Keratinocyte (primary cell): Measurements from ENCODE around the gene WWC2. TPM values are rescaled to one million over a fixed set of nuclear protein-coding genes. Genes with fewer than 3 reads are reported as not detected.

Experiments used
- DNase-seq: peaks from one replicate; pipeline ENCODE4 v3.0.0-alpha.2; 2011; ENCODE audit warnings: low read depth, missing footprints, low spot score
- FAIRE-seq: peaks from 2 replicates; lab custom pipeline; 2011; peaks lifted over from hg19 to GRCh38; lab: Jason Lieb, UNC
- H2AFZ ChIP-seq: 2 replicates; pipeline ENCODE4 v1.6.0; 2012; ENCODE audit warnings: low read length, control low read depth, inconsistent platforms; ENCODE audit not compliant: control insufficient read depth
- H3K27ac ChIP-seq: 2 replicates; pipeline ENCODE4 v1.5.1; 2011; ENCODE audit warnings: low read length; ENCODE audit not compliant: control insufficient read depth, insufficient read depth
- H3K27me3 ChIP-seq: 3 replicates; pipeline ENCODE4 v1.6.0; 2011; ENCODE audit warnings: low read length; ENCODE audit not compliant: control insufficient read depth, insufficient read depth; ENCODE audit errors: extremely low read depth
- H3K36me3 ChIP-seq, 2 experiments: 2 replicates in 1 of 2; 3 replicates in 1 of 2; pipeline ENCODE4 v1.5.1; 2011; ENCODE audit warnings: low read length in 2 of 2, mild to moderate bottlenecking in 1 of 2; ENCODE audit not compliant: control insufficient read depth in 2 of 2, insufficient read depth in 2 of 2; ENCODE audit errors: extremely low read depth in 1 of 2
- H3K4me1 ChIP-seq: 3 replicates; pipeline ENCODE4 v1.5.1; 2011; ENCODE audit warnings: low read length; ENCODE audit not compliant: control insufficient read depth, insufficient read depth; ENCODE audit errors: extremely low read depth
- H3K4me2 ChIP-seq: 3 replicates; pipeline ENCODE4 v1.6.0; 2011; ENCODE audit warnings: low read depth, low read length; ENCODE audit not compliant: control insufficient read depth, insufficient read depth; ENCODE audit errors: extremely low read depth
- H3K4me3 ChIP-seq, 3 experiments: fragments of 200-600 bp in 1 of 3; sonication (generic) in 1 of 3; 2 replicates in 2 of 3; 3 replicates in 1 of 3; pipeline ENCODE4 v1.5.1; 2011 to 2016; ENCODE audit warnings: low read length in 3 of 3, mild to moderate bottlenecking in 3 of 3, control low read depth in 2 of 3, inconsistent platforms in 1 of 3, low read depth in 1 of 3, mixed read lengths in 1 of 3, mixed run types in 1 of 3, moderate library complexity in 1 of 3; ENCODE audit not compliant: control insufficient read depth in 2 of 3, insufficient read depth in 2 of 3; ENCODE audit errors: extremely low read depth in 1 of 3
- H3K79me2 ChIP-seq: 2 replicates; pipeline ENCODE4 v1.6.0; 2012; ENCODE audit warnings: low read length; ENCODE audit not compliant: control insufficient read depth, insufficient read depth
- H3K9ac ChIP-seq: 3 replicates; pipeline ENCODE4 v1.6.0; 2011; ENCODE audit warnings: low read length; ENCODE audit not compliant: control insufficient read depth, insufficient read depth; ENCODE audit errors: extremely low read depth
- H3K9me1 ChIP-seq: 3 replicates; pipeline ENCODE4 v1.6.0; 2011; ENCODE audit warnings: low read length; ENCODE audit not compliant: control insufficient read depth, insufficient read depth; ENCODE audit errors: extremely low read depth
- H3K9me3 ChIP-seq: 2 replicates; pipeline ENCODE4 v1.5.1; 2012; ENCODE audit warnings: low read depth, low read length; ENCODE audit not compliant: control insufficient read depth
- H4K20me1 ChIP-seq: 3 replicates; pipeline ENCODE4 v1.6.0; 2011; ENCODE audit warnings: low read length; ENCODE audit not compliant: control insufficient read depth, insufficient read depth; ENCODE audit errors: extremely low read depth
- EZH2 ChIP-seq: IDR thresholded peaks from one replicate; pipeline ENCODE4 v1.6.1; 2012; ENCODE audit warnings: inconsistent platforms, mild to moderate bottlenecking, low read length, moderate library complexity
- dilution Hi-C: fragments of 300-500 bp; cut with MboI; formaldehyde crosslinking; loops from one replicate; pipeline ENCODE4 v1.7.0; 2020; ENCODE audit warnings: low sequenced_read_pairs; ENCODE audit not compliant: extremely low pct_ligation_motif_present
- polyA plus RNA-seq, 5 experiments: library from polyadenylated mRNA; depleted of rRNA in 3 of 5; stranded (reverse) in 3 of 5; stranded (forward) in 1 of 5; unstranded in 1 of 5; fragments of >200 nt; gene quantifications; 1 replicate in 1 of 5; 2 replicates in 3 of 5; 3 replicates in 1 of 5; pipeline versions ENCODE4 v1.2.1 to v1.2.3, GENCODE V29; 2011 to 2012; ENCODE audit warnings: missing spikeins in 2 of 5, low read depth in 1 of 5, low replicate concordance in 1 of 5
- TF ChIP-seq, protein P1 (sequence below), 3 experiments: IDR thresholded peaks in 1 of 3; conservative IDR thresholded peaks in 1 of 3; optimal IDR thresholded peaks in 1 of 3; 2 replicates in 2 of 3; 3 replicates in 1 of 3; pipeline versions ENCODE3 to v1.5.1; 2011; ENCODE audit warnings: low read length in 3 of 3, mild to moderate bottlenecking in 3 of 3, moderate library complexity in 2 of 3, control low read depth in 1 of 3, inconsistent platforms in 1 of 3; ENCODE audit not compliant: insufficient read depth in 2 of 3; ENCODE audit errors: extremely low read depth in 1 of 3

Gene WWC2
- polyA plus RNA-seq, 1 donor (not counting 4 experiments of a cell fraction or from before 2014, with no cell fraction given), result 15.4 TPM

GRCh38 chr4:183146478-183146877 is 47.4 kb downstream of the WWC2 start:
- Histone ChIP-seq H3K36me3 (peaks cover 0 to 1% of the 10 kb centered on the region in 2 experiments), H3K27ac (no peak overlapping the region), H4K20me1 (no peaks in the 10 kb centered on the region), H3K9me1 (no peaks in the 10 kb centered on the region), H3K4me1 (peaks cover 31% of the 10 kb centered on the region), H2AFZ (no peak overlapping the region), H3K9ac (no peak overlapping the region), H3K4me3 (no peak overlapping the region), H3K27me3 (no peaks in the 10 kb centered on the region), H3K9me3 (no peaks in the 10 kb centered on the region), H3K79me2 (peaks cover 44% of the 10 kb centered on the region), H3K4me2 (no peak overlapping the region)
- dilution Hi-C loops, result no loop called here
- DNase-seq, result no peak
- TF ChIP-seq, protein P1, sequence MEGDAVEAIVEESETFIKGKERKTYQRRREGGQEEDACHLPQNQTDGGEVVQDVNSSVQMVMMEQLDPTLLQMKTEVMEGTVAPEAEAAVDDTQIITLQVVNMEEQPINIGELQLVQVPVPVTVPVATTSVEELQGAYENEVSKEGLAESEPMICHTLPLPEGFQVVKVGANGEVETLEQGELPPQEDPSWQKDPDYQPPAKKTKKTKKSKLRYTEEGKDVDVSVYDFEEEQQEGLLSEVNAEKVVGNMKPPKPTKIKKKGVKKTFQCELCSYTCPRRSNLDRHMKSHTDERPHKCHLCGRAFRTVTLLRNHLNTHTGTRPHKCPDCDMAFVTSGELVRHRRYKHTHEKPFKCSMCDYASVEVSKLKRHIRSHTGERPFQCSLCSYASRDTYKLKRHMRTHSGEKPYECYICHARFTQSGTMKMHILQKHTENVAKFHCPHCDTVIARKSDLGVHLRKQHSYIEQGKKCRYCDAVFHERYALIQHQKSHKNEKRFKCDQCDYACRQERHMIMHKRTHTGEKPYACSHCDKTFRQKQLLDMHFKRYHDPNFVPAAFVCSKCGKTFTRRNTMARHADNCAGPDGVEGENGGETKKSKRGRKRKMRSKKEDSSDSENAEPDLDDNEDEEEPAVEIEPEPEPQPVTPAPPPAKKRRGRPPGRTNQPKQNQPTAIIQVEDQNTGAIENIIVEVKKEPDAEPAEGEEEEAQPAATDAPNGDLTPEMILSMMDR (optimal IDR thresholded peaks at IDR 0.05 in 1 of 3, IDR thresholded peaks at IDR 0.05 in 1 of 3, conservative IDR thresholded peaks at IDR 0.05 in 1 of 3; ENCODE audit: extremely low read depth in 1 of 3, insufficient read depth in 2 of 3, low read length in 3 of 3), result no peak
- TF ChIP-seq EZH2, result no peak
- peak; percentile 61 for FAIRE-seq

DNA sequence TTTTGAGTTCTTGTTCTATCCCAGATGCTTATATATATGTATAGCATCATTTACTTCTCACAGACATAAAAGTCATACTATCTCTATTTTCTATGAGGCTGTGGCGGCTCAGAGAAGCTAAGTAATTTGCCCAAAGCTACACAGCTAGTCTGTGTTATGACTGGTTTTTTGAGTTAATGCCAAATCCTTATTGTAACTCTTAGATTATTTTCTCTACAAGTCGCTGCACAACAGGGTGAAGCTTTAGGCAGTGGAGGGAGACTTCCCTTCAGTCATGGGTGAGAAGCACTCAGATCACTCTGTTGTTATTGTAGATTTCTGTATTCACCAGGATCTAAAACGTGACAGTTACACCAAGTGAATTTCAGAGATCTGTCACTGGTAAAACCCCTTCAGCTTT is 48.1 kb downstream of the WWC2 start:
- no peak overlapping the region for H3K9ac ChIP-seq
- TF ChIP-seq, protein P1 (optimal IDR thresholded peaks at IDR 0.05 in 1 of 3, IDR thresholded peaks at IDR 0.05 in 1 of 3, conservative IDR thresholded peaks at IDR 0.05 in 1 of 3; ENCODE audit: extremely low read depth in 1 of 3, insufficient read depth in 2 of 3, low read length in 3 of 3), result no peak
- TF ChIP-seq EZH2, result no peak
- FAIRE-seq, result peak; percentile 86
- no peak for DNase-seq
- peaks cover 25% of the 10 kb centered on the region for H3K4me1 ChIP-seq
- H3K4me3 ChIP-seq, result no peak overlapping the region
- H3K36me3 ChIP-seq, result peaks cover 0 to 1% of the 10 kb centered on the region in 2 experiments
- H3K9me3 ChIP-seq, result no peaks in the 10 kb centered on the region
- no peak overlapping the region for H3K27ac ChIP-seq
- peak overlapping the region; percentile 0 for H3K4me2 ChIP-seq
- dilution Hi-C loops, result no loop called here
- no peaks in the 10 kb centered on the region for H3K27me3 ChIP-seq
- no peaks in the 10 kb centered on the region for H3K9me1 ChIP-seq
- no peaks in the 10 kb centered on the region for H4K20me1 ChIP-seq
- no peak overlapping the region for H2AFZ ChIP-seq
- peaks cover 41% of the 10 kb centered on the region for H3K79me2 ChIP-seq
